GM18951 (cell line): ENCODE measurements around the gene PNMA1.

Source experiments
- POLR2A ChIP-seq: IDR thresholded peaks from 4 replicates; pipeline ENCODE4 v1.6.1; 2011; ENCODE audit warnings: mild to moderate bottlenecking; ENCODE audit not compliant: insufficient read length, insufficient read depth; ENCODE audit errors: extremely low read depth
- in situ Hi-C: fragments of 300-500 bp; cut with MboI; formaldehyde crosslinking; loops from one replicate; pipeline ENCODE4 v1.12.0; 2022; ENCODE audit warnings: low sequenced_read_pairs, mixed read lengths, inconsistent platforms; ENCODE audit not compliant: unreplicated experiment

The PNMA1 gene

DNA sequence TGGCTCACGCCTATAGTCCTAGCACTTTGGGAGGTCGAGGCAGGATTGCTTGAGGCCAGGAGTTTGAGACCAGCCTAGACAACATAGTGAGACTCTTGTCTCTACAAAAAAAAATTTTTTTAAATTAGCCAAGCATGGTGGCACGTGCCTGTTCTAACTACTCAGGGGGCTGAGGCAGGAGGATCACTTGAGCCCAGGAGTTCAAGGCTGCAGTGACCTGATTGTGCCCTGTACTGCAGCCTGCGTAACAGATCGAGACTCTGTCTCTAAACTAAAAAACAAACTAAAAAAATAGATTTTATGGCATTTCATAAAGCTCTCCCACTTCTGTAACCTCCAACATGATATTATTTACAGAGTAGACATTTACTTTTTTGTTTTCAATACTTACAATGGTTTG, 29.6 kb downstream of the PNMA1 start:
- no peak for TF ChIP-seq POLR2A
- in situ Hi-C loops: no loop called here

DNA sequence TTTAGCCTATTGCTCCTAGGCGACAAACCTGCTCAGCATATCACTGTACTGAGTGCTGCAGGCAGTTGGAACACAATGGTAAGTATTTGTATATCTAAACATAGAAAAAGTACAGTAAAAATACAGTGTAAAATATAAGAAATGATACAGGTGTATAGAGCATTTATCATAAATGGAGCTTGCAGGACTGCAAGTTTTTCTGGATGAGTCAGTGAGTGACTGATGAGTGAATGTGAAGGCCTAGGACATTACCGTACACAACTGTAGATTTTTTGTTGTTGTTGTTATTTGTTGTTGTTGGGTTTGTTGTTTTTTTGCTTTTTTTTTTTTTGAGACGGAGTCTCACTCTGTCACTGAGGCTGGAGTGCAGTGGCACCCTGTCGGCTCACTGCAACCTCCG, 33.4 kb downstream of the PNMA1 start:
- in situ Hi-C loops: no loop called here

DNA sequence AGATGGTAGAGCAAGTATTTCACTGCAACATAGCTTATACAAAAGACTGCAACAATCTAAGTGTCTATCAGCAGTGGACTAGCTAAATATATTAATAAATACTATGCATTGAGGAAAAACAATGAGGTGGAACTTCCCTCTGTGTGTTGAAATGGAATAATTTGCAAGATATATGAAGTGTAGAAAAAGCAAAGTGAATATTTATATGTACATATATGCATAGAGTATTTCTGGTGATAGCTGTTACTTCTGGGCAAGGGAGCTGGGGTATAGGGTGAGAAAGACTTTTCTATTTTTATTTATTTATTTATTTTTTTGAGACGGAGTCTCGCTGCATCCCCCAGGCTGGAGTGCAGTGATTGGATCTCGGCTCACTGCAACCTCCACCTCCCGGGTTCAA, 35.5 kb downstream of the PNMA1 start:
- no peak for TF ChIP-seq POLR2A
- in situ Hi-C loops: no loop called here

More for the DNA sequence above, 33.4 kb downstream of the PNMA1 start:
- TF ChIP-seq POLR2A: no peak

DNA sequence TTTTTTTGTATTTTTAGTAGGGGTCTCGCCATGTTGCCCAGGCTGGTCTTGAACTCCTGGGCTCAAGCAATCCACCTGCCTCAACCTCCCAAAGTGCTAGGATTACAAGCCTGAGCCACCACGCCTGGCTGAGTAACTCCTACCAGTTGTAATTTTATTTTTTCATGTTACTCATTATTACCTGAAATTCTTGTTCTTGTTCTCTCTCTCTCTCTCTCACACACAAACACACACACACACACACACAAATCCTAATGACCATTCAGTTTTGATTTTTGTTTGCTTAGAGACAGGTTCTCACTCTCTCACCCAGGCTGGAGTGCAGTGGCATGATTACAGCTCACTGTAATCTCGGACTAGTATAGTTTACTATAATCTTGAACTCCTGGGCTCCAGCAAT, 39.2 kb downstream of the PNMA1 start:
- in situ Hi-C loops: no loop called here

DNA sequence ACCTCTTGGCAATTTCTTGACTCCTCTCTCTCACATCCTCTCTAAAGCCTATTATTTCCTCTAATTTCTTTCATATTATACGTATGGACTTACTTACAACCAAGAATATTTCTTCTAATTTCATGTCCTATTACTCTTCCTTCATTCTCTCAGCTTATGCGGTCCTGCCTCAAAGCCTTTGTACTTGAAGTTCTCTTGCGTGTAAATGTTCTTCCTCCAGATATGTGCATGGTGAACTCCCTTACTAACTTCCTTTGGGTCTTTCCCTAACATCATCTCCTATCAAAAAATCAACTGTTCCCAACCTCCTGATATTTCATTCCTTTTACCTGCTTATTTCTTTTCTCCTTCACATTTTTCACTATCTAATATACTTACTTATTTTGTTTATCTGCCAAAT, 46.3 kb downstream of the PNMA1 start:
- TF ChIP-seq POLR2A: no peak
- in situ Hi-C loops: no loop called here

More for the DNA sequence above, 39.2 kb downstream of the PNMA1 start:
- no peak for TF ChIP-seq POLR2A

DNA sequence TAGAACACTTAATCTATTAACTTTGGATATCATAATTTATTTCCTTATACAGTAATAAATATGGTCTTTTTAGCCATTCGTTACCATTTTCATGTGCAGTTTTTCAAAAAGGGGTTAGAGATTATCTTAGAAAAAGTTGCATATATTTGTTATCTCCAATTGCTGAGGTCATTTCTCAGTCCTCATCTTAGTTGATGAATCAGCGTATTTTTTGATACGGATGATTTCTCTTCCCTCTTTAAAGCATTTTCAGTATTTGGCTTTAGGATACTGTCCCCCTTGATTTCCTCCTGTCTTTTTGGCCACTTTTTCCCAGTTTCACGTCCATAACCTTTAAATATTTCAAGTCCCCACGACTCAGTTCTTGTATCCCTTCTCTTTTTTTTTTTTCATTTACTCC, 47.6 kb downstream of the PNMA1 start:
- in situ Hi-C loops: no loop called here
- TF ChIP-seq POLR2A: no peak

DNA sequence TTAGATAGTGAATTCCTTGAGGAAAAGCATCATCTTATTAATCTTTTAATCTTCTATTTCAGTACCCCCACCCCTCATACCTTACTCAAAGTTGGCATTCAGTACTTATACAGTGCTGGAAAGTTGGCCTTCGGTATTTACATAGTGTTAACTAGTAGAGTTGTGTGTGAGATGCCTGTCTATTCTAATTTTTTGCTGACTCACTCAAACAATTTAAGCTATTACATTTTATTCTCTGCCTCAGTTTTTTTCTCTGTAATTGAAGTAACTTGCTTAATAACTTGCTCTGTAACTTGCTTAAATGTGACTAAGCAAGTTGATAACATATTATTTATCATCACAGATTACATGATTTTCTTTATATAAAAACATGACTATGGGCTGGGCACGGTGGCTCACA, 49.1 kb downstream of the PNMA1 start:
- no peak for TF ChIP-seq POLR2A
- in situ Hi-C loops: no loop called here

DNA sequence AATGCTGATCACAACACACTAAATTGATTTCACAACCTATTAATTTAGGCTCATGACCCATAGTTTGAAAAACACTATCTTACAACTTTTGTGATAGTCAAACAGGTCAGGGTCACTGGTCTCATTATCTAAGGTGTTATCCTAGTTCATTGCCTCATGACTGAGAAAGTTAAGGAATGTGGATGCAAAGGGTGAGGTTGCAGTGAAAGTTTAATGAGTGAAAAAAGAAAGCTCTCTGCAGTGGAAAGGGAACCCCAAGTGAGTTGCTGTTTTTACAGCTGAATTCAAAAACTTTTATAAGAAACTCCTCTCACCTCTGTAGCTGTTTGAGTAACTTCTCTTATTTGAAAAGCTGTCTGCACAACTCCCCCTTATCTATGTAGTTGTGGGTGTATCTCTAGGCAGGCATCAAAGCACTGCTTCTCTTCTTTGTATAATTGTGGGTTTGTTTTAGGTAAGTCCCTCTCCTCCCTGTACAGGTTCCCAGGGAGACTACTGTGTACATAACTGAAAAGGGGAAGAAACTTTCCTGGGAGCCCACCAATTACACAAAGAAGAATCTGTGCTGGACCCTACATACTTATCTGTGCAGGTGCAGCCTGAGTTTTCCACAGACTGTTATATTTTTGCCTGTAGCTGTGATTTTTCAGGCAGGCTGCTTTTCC, 50.5 kb downstream of the PNMA1 start:
- in situ Hi-C loops: no loop called here
- no peak for TF ChIP-seq POLR2A

DNA sequence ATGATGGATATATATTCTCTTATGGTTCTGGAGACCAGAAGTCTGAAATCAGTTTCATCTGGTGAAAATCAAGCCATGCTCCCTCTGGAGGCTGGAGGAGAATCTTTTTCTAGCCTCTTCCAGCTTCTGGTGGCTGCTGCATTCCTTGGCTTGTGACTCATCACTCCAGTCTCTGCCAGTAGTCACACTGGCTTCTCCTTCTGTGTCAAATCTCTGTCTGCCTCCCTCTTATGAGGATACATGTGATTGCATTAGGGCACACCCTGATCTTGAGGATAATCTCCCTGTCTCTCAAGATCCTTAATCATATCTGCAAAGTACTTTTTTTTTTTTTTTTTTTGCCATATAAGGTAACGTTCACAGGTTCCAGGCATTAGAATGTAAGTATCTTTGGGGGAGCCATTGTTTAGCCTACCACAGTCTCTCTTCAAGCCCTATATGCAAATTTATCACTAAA, 51.7 kb downstream of the PNMA1 start:
- in situ Hi-C loops: no loop called here
- TF ChIP-seq POLR2A: no peak

DNA sequence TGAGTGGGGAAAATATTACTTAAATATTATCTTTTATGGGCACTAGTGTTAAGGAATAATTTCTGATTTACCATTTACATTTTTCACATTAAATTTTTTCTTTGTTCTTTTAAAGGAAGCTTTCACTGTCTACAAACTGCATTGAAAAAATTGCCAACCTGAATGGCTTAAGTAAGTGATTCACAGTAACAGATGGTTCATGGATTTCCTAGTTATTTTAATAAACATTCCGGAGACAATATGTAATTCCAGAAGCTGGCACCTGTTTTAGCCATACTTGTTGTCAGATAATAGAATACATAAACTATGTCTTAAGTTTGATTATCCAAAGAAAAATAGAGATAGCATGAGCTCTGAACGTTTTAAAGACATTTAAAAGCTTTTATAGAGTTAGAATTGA, 52.3 kb downstream of the PNMA1 start:
- no peak for TF ChIP-seq POLR2A
- in situ Hi-C loops: no loop called here
